C4-2B (cell line): ENCODE results near the gene TMEM14A.
A peak's percentile ranks its signal among the peaks of the same experiment; 100 is the strongest.
"Not testable (repeated sequence)": the region's sequence is repeated elsewhere in the genome, so short reads cannot be mapped to it uniquely, and the experiment has no call there.

Experiments used
- H3K27ac ChIP-seq: fragments of 450-650 bp; 2 replicates; pipeline ENCODE4 v1.5.1; 2017
- CTCF ChIP-seq: fragments of 450-650 bp; conservative IDR thresholded peaks from 2 replicates; pipeline ENCODE4 v1.5.1; 2017; ENCODE audit warnings: mild to moderate bottlenecking
- ZFX ChIP-seq: fragments of 450-650 bp; IDR thresholded peaks from 2 replicates; pipeline ENCODE4 v1.6.1; 2017

TMEM14A gene

DNA sequence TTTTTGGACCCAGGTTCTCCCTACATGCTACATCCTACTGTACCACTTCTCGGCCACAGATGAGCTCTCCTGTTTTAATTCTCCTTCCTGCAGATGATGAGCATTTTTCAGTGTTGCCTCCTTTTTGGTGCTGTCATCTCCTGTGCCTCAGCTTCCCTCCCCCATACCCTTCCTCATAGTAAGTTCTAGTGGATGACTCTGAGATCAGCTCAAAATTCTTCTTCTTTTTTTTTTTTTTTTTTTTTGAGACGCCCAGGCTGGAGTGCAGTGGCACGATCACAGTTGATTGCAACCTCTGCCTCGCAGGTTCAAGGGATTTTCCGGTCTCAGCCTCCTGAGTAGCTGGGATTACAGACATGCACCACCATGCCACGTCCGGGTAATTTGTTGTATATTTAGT lies 3.8 kb downstream of the TMEM14A start:
- no peak overlapping the region for H3K27ac ChIP-seq
- TF ChIP-seq CTCF (no peak), ZFX (no peak)

- no peak overlapping the region for H3K27ac ChIP-seq
- no peak for TF ChIP-seq CTCF
- TF ChIP-seq ZFX, result no peak
Observed at GRCh38 chr6:52675372-52675771, 4.5 kb downstream of the TMEM14A start.

DNA sequence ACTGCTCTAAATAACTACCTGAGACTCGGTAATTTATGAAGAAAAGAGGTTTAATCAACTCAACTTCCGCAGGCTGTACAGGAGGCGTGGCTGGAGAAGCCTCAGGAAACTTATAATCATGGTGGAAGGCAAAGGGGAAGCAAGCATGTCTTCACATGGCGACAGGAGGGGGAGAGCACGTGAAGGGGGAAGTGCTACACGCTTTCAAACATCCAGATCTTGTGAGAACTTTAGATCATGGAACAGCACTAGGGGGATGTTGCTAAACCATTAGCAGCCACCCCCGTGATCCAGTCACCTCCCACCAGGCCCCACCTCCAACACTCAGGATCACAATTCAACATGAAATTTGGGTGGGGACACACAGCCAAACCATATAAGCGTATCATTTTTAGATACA lies 5.7 kb downstream of the TMEM14A start:
- H3K27ac ChIP-seq, result not testable (repeated sequence)

DNA sequence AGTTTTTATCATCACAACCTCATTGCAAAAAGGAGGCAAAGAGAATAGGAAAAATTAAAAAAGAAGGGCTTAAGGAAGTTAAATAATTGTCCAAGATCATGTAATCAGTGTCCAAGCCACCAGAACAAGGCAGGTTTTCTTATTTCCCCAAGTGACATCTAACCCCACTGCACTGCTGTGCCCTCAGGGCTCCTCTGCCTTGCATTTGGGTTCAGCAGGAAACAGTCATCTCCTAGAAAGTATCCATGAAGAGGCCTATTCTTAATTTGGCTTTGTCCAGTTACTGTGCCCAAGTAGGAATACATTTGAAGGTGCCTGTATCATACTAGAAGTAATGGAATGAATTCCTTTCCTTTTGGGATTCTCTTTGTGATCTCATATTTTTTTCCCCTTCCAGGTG lies 10.5 kb downstream of the TMEM14A start:
- no peak overlapping the region for H3K27ac ChIP-seq
- no peak for TF ChIP-seq ZFX
- TF ChIP-seq CTCF, result no peak

DNA sequence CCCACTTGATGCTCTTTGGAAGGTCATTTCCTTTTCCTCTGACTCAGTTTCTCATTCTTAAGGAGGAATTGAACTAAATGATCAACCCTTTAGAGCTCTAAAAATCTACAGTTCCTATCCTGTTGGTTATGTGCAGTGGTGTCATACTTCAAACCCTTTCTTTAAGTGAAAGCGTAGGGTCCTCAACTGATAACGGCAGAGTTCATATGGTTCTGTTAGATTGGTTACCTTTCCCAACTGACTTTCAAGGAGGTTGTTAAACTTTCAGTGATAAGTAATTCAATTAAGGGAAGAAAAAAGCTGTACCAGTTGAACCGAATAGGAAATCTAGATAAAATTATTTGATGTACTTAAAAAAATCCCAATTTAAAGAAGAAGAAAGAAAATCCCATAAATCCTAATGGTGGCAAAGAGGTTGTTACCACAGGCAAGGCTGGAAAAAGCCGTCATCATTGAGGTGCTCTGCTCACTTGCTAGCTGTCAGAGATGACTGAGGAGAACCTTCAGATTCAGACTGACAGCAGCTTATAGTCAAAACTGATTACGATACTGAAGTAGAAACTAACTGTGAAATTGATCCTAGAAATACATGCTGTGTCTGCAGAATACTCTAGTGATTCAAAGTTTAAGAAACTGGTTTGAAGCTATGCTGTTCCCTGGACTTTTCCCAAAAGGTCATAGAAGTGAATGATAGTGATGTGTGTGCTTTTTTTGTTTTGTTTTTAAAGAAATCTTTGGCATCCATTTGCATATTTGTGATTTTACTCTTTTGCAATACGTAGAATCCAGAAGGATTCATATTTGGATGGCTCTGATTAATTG lies 16.2 kb downstream of the TMEM14A start:
- H3K27ac ChIP-seq, result no peak overlapping the region
- TF ChIP-seq CTCF (no peak), ZFX (no peak)

DNA sequence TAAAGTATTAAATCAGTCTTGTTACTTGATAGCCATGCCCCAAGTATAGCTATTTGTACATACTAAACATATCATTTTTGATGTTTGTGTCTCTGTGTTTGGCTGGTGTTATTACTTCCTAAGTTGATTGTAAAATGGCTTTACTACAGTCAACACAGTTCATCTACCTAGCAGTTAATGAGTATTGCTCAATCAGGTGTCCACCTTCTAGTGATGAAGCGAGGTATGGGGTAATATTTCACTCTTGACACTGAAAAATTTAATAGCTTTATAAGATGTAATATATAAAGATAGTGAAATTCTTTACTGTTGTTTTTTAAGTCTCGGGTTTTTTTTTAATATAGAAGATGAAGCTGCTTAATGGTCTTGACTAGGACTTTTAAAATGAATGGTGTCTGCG lies 18.9 kb downstream of the TMEM14A start:
- H3K27ac ChIP-seq, result no peak overlapping the region
- no peak for TF ChIP-seq ZFX
- TF ChIP-seq CTCF, result no peak

DNA sequence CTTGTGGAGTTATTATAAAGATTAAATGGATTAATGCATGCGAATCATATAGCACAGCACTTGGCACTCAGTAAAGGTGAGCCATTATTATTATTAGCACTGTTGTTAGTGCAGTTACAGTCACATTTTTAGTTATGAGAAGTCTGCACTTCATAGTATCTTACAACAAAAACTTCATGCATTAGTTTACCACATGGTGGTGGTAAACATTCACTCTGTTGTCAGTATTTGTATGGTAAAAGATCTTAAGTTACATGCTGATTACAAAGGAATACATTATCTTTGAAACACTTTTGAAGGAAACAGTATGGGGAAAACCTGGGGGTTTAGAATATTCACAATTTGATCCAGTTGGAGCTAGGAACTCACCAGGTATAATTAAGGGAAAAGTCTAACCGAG lies 20.8 kb downstream of the TMEM14A start:
- no peak overlapping the region for H3K27ac ChIP-seq
- TF ChIP-seq ZFX, result no peak
- peak; percentile 37 for TF ChIP-seq CTCF

DNA sequence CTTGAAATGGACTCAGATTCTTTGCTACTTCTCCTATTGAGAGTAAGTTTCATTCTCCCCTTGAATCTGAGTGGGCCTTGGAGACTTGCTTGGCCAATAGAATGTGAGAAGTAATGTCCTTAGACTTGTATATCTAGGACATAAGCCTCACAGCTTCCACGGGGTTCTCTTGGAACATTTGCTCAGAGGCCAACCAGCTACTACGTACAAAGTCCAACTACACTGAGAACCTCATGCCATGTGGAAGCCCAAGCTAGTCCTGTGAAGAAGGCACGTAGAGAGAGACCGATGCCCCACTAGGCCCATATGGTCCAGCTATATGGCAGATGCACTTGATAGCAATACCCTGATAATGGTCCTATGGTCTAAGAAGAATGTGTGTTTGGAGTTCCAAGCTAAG lies 22.9 kb downstream of the TMEM14A start:
- no peak overlapping the region for H3K27ac ChIP-seq
- TF ChIP-seq CTCF, result no peak
- no peak for TF ChIP-seq ZFX
